Stimulated activated CD4-positive, alpha-beta T cell treated with anti-CD3 and anti-CD28 coated beads, Interleukin-15, amount 100 ng/mL, for 48 hours (primary cell): Measurements from ENCODE around the gene POMT2.
A peak's percentile ranks its signal among the peaks of the same experiment; 100 is the strongest.
"Not testable (repeated sequence)": the region's sequence is repeated elsewhere in the genome, so short reads cannot be mapped to it uniquely, and the experiment has no call there.

Experiments
- DNase-seq, 2 donors: peaks; one replicate each; pipeline ENCODE4 v3.0.0-alpha.2; 2020; ENCODE audit warnings: low read depth in 2 of 2

Gene POMT2

DNA sequence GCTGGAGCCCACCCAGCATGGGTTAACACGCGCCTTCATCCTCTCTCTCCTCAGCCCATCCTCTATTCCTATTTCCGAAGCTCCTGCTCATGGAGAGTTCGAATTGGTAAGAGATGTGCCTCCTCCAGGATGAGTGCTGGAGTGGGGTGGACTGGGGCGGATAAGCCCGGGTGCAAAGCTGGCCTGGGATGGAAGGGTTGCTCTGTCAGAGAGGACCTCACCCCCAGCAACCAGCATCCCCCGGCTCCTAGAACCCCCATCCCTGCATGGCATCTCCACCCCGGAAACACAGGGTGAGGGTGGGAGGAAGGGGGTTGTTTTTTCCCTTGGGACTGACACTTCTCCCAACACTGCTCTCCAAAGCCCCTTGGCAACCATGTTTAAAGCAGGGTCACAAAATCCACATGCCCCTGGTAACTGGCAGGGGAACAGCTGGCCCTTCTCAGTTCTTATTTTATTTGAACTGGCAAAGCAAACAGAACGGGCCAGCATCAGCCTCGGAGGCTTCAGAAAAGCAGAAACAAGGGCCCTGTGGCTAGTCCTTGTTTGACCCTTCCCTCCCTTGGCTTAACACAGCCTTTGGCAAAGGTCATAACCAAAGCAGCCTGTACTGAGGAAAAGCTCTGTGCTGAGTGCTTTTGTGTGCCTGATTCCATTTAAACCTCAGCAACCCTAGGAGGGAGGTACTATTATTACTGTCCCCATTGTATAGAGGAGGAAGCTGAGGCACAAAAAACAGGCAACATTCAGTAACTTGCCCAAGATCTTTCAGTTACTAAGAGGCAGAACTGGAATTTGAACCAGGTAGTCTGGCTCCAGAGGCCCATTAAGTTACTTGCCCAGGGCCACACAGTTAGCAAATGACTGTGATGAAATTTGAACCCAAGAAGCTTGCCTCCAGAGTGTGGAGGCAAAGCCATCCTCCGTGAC, 4.4 kb upstream of the POMT2 start:
- DNase-seq: no peak

DNA sequence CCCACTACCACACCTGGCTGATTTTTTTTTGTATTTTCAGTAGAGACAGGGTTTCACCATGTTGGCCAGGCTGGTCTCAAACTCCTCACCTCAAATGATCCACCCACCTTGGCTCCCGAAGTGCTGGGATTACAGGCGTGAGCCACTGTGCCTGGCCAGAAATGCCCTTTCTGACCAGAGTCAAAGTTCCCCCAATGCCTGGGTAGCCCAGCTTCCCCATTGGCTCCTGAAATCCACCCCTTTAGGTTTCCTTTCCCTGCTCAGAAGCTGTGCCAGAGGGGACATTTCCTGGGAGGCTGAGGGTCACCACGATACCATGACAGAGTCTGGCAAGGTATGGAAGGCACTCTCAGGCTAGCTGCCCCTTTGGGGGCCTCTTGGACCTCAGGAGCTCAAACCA, 3.6 kb upstream of the POMT2 start:
- DNase-seq: no peak

DNA sequence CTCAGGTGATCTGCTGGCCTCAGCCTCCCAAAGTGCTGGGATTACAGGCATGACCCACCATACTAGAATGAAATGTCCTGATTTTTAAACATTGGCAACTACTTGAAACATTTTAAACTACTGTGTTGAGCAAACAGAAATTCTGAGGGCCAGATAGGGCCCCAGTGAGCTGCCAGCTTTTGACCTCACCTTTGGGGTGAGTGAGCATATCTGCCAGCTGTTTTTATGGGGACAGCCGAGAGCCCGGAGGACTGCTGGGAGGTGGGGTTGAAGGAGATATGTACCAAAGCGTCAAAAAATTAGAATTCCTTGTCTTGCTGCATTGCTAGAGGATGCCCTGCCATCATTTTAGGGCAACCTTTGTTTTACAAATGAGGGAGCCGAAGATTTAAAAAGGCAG, 2.9 kb upstream of the POMT2 start:
- DNase-seq: no peak

DNA sequence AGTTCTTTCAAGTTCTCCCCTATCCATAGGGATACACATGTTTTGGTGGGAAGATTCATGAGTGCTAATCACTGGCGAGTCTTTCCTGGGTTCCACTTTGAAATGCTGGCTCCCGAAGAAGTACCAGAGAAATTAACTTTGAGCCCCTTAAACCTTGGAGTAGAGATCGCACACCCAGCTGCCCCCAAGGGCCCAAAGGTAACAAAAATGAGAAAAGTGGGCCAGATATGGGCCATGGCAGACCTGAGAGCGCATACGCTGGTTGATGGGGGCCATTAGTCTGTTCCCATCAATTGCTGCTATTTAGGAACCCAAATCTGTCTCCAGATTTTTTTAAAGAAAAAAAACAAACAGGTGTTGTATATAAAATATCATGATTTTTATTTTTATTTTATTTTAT, 2.3 kb upstream of the POMT2 start:
- no peak for DNase-seq

DNA sequence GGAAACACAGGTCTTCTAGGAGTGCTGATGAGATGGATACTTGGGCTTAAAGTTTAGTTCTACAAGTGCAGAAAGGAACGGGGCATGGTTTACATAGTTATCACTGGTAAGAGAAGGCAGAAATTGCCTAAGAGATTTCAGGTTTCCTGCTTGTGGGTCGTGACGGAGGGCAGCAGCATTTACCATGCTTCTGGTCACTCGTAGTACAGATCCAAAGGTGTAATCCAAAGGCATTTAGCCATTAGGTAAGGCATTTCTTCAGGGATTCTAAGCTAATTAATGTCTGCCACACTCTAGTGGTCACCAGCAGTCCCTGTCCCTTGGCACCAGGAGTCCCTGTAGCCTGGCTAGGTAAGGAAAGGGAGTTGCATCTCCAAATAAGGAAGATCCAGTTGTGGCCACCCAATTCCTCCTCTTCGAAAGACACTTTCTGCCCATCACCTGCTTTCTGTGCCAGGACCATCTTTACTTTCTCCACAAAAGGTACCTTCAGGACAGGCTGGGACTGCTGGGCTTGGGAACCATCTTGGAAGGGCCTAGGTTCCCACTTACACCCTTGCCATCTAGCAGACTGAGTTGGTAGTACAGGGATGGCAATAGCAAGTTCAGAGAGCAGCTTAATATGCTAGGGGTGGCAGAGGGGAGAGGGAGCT, 1.7 kb upstream of the POMT2 start:
- no peak for DNase-seq

DNA sequence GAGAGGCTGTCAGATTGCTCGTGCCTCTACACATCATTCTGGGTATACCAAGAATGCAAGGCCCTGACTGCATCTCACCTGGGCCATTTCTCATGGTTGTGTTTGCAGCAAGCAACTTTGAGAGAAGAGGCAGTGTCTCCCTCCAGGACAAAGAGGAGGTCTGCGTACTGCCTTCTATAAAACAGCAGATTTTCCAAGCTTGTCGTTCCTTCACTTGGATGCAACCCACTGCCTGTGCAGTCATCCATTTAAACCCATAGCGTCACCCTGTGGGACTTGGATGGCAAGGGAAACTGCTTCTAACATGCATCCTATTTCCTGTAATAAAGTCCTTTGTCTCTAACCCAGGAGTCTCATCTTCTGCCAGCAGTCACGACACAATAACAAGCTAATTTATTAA, 1.3 kb downstream of the POMT2 start:
- DNase-seq: no peak

DNA sequence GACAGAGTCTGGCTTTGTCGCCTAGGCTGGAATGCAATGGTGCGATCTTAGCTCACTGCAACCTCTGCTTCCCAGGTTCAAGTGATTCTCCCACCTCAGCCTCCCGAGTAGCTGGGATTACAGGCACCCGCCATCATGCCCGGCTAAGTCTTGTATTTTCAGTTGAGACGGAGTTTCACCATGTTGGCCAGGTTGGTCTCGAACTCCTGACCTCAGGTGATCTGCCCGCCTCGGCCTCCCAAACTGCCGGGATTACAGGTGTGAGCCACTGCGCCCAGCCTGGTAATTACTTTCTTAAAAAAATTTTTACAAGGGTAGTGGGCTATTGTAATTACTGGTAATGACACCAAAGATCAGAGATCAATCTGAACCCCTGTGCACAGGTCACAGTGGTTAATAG, 1.9 kb downstream of the POMT2 start:
- DNase-seq: not testable (repeated sequence)

DNA sequence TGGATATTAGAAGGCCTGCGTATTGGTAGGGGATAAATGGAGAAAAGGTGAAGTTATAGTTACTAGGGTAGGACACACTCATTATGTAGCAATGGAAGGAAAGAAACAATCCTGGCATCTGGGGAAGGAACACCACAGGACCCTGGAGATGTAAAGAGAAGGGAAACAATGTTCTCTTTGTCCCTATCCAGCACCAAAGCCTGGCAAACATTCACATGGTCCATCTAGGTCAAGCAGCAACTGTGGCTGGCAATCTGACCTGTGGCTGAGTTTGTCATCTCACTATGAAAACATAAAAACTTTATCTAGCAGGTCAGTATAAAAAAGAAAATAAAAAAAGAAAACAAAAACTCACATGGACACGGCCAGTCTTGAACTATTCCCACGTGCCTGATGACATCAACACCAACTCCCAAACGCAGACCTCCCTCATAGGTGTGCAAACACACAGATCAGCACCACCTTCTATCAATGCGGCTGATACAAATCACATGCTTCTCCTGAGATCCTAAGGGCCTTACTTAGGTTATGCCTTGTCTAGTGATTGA, 2.6 kb downstream of the POMT2 start:
- no peak for DNase-seq

DNA sequence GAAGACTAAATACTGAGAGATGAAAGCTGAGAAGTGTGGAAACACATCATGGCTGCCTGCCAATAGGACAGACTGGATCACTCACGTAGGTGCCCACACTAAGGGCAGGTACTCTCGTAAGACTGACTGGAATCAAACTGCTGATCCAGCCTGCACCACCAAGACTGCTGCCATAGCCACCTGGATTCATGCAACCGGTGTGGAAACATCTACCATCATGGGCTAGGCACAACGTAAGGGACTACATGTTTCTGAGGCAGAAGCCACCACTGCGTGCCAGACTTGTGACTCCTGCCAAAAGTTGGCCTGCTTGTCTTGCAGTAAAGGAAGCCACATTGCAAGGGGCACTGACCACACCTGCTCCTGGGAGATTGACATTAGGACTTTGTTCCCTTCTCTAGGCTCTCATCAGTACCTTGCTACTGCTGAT, 3.8 kb downstream of the POMT2 start:
- no peak for DNase-seq

DNA sequence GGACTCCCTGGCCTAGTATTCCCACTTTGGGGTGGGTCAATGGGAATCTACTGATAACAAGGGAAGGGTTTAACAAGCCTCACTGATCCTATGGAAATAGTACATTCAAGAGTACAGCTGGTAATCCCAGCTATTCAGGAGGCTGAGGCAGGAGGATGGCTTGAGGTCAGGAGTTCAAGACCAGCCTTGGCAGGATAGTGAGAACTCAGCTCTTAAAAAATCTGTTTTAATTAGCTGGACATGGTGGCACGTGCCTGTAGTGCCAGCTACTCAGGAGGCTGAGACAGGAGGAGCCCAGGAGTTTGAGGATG, 4.5 kb downstream of the POMT2 start:
- no peak for DNase-seq

DNA sequence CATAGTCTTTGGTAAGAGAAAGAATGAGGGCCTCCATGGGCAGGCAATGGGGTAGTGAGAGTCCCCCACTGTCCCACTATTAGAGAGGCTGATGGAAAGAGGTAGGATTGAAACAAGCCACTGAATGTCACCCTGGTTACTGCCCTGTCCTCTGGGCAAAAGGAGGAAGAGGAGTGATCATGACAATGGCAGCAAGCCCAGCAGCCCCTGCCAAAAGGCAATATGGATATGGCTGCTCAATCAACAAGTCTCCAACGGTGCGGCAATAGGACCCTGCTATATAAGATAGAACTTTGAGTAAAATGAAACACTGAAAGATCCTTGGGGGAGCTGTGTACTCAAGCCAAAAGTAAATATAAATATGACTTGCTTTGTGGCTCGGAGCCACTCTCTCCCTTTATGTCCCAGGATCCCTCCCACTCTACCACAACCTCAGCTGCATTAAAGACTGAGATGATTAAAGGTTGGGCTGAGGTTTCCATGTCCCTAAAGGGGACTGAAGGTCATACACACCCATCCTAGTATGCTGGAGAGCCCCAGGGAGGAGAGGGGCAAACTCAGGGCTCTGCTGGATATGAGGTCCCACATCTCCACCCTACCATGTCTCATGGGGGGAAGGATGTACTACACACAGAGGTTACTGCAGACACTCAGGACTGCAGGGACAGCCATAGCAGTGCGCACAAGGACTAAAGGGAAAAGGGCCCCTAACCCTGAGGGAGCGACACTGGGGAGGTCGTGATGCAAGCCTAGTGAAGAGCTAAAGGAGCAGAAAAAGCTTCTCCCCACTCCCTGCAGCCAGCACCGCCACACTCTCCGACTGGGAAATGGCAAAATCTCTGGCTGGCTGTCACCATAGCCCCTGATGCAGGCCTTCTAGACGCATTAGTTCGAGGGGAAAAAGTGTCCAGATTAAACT, 5.9 kb downstream of the POMT2 start:
- no peak for DNase-seq

DNA sequence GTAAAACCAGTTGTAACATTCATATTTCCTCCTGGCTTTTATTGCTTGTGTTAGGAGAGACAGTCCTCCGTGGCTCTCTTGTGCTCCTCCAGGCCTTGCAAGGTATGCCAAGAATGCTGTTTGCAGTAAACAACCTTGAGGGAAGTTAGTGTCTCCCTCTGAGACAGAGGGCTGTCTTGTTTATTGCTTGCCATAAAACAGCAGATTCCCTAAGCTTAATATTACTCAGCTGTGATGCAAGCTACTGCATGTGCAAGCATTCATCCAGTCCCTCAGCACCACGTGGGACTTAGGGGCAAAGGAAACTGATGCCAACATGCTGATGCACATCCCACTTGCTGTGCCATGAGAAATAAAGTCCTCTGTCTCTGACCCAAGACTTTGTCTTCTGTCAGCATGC, 6.6 kb downstream of the POMT2 start:
- DNase-seq: no peak

DNA sequence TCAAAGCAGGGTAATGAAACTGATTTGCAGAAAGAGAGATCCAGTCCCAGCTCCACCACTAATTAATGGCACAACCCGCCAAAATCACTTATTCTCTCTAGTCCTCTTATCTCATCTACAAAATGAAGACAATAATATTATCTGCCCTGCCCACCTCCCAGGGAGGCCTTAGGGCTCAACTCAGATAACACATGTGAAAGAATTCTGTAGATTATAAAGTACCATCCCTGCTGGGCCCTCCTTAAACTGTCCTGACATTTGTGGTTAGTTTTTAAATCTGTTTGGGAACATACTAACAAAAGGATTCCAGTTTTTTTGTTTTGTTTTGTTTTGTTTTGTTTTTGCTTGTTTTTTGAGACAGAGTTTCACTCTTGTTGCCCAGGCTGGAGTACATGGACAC, 7.3 kb downstream of the POMT2 start:
- no peak for DNase-seq

DNA sequence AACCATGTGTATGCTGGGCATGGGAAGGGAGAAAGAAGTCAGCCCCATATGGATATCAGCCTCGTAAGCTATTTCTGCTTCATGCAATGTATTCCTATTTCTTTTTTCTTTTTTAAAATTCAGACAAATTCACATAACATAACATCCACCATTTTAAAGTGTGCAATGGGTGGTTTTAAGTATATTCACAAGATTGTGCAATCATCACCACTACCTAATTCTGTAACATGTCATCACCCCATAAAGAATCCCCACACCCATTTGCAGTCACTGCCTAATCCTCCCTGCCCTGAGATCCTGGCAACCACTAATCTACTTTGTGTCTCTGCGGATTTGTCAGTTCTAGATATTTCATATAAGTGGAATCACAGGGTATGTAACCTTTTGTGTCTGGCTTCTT, 9.5 kb downstream of the POMT2 start:
- DNase-seq: no peak

DNA sequence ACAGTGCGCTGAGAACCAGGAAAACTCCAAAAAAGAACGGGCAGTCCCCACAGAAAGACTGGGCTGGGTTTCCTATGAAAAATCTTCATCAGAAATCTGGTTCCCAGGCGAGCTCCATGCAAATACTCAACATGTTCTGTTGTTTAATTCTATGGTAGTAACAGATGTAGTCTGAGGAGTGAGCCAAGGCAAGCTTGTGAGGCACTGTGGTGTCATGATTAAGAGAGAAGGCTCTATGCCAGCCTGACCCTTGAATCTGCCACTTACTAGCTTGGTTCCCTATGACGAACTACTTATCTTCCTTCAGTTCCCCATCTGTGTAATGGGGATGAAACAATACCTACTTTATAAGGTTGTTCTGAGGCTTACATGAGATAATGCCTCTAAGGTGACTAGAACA, 10.7 kb downstream of the POMT2 start:
- DNase-seq: no peak

DNA sequence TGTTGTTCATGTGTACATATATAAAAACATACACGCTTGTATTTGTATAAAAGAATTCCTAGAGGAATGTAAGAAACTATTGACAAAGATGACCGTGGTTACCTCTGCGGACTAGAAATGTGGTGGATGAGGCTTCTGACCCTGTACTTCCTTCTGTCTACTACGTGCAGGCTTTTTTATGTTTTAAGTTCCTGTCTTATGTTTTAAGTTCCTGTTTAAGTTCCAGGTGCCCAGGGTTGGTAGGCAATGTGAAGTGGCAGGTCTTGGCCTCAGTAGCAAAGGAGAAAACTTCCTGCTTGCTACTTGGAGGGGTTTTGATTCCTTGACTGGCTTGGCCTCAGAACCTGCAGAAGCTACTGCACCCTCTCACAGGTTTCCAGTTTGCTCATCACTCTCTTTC, 11.6 kb downstream of the POMT2 start:
- no peak for DNase-seq

DNA sequence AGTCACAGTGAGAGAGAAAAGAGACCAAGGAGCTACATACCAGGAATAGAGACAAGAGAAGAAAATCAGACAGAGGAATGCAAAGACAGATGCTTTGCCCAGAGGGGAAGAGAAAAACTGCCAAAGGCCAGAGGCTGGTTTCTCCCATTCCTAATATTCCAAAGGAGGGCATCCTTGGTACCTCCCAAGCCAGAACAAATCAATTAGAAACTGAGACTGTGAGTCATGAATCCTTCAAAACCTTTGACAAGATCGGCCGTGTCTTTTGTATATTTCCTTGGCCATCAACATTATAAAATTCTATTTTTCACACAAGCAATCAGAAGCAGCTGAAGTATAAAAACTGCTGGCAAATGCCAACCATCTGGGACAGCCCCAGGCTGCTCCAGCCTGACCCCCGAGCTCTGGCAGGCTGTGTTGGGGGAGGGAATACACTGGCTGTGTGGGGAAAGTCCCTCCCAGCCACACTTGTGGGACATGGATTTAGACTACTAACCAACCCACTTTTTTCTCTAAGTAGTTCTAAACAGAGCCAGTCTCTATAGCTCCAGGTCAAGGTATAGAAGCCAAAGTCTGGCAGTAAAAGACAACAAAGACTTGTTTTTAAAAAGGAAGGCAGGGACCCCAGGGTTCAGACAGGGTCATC, 13.7 kb downstream of the POMT2 start:
- no peak for DNase-seq

DNA sequence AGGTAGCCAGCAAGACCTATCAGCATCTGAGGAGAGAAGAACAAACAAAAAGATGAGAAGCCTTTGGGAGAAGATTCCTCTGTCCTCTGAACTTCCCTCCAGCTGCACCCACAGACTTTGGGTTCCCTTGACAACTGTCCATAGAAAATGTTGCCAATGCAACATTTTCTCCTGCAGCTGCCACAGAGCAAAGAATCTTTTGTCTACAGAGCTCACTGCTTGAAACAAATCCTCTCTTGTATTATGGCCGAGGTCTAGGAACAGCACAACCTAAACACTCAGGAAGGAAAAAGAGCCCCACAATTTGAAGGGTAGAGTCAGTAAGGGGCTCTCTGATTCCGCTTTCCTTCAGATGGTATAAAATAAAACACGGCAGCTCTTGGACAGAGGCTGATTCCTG, 14.3 kb downstream of the POMT2 start:
- no peak for DNase-seq

DNA sequence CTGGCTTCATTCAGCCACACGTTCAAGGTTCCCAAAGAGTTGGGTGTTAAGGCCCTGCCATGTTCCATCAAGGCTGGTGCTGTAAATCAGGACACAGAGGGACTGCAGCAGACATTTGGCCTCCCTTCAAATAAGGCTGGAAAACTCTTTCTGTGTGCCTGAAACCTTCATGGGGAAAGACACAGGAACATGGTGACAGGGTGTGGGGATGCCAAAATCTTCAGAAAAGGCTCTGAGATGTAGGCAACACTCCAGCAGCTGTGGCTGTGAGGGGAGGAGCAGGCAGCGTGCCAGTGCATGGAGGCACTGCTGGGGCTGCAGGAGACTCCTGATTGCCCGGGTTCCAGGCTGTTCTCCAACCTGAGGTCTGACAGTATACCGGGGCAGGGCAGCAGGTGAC, 15.0 kb downstream of the POMT2 start:
- DNase-seq: no peak

DNA sequence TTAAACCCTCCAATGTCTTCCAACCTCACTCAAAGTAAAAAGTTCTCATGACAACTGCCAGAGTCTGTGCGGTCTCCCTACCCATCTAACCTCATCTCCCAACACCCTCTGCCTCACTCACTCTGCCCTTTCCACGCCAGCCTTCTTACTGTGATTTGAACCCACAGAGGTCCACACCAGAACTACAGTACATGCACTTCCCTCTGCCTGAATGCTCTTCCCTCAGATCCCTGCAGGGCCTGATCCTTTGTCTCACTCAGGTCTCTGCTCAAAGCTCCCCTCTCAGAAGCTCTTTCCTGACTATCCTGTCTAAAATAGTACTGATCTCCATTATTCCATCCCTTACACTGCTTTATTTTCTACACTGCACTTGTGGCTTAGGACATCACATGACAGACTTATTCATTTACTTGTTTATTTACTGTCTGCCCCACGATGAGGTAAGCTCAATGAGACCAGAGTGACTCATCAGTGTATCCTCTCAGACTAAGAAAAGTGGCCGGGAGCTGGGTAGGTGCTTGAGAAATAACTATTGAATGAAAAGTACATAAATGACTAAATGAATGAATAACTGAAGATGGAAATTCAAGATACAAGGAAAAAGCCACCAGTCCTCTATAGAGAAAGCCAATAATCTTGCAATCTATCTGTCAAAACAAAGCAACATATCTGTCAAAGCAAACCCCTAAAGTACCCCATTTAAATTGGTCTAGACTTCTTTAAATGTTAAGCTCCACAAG, 17.1 kb downstream of the POMT2 start:
- DNase-seq: peak; percentile 36

DNA sequence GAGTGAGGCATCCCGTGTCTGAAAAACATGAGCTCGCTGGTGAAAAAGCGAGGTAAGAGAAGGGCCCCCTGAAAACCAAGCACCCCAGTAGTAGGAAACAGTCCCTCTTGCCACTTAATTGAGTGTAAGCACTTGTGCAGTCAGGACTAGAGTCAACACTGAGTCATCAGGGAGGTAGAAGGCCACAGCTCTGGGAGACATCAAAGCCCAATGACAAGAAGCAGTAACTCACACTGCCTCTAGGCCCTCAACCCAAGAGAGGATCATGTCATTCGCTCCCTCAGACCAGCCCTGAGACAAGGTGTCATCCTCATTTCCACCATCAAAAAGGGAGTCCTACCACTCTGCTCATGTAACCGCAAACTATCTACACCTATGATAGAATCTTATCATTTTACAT, 17.8 kb downstream of the POMT2 start:
- peak; percentile 40 to 59 for DNase-seq
